ENCODE results near the gene FOXO1.
A peak's percentile ranks its signal among the peaks of the same experiment; 100 is the strongest.
"Not testable (repeated sequence)": the region's sequence is repeated elsewhere in the genome, so short reads cannot be mapped to it uniquely, and the experiment has no call there.

Gene FOXO1

GRCh38 chr13:40666045-40666932, at the start of gene FOXO1:
TSS of gene FOXO1 (minus strand) at chr13:40666641. CDS start at chr13:40666212, 429 bp downstream.
- DNase-seq, result peak; percentile 86

GRCh38 chr13:40714433-40714832, 48.0 kb upstream of the FOXO1 start:
- not testable (repeated sequence) for DNase-seq

- no peak for DNase-seq
Measured at GRCh38 chr13:40706439-40706838, 40.0 kb upstream of the FOXO1 start.

- DNase-seq, result no peak
Measured at GRCh38 chr13:40697711-40698110, 31.3 kb upstream of the FOXO1 start.

GRCh38 chr13:40694426-40694825, 28.0 kb upstream of the FOXO1 start:
- no peak for DNase-seq

- DNase-seq, result no peak
Measured at GRCh38 chr13:40692946-40693345, 26.5 kb upstream of the FOXO1 start.

GRCh38 chr13:40688781-40689180, 22.3 kb upstream of the FOXO1 start:
- no peak for DNase-seq

- DNase-seq, result no peak
Measured at GRCh38 chr13:40682449-40683240, 16.2 kb upstream of the FOXO1 start.

GRCh38 chr13:40681341-40682146, 15.1 kb upstream of the FOXO1 start:
- DNase-seq, result no peak

GRCh38 chr13:40680659-40681323, 14.3 kb upstream of the FOXO1 start:
- DNase-seq, result no peak

GRCh38 chr13:40679480-40679985, 13.1 kb upstream of the FOXO1 start:
- DNase-seq, result no peak

- DNase-seq, result no peak
Measured at GRCh38 chr13:40677064-40677463, 10.6 kb upstream of the FOXO1 start.

GRCh38 chr13:40676007-40676406, 9.6 kb upstream of the FOXO1 start:
- DNase-seq, result no peak

- DNase-seq, result no peak
Measured at GRCh38 chr13:40673414-40673813, 7.0 kb upstream of the FOXO1 start.

- DNase-seq, result no peak
Measured at GRCh38 chr13:40672765-40673397, 6.4 kb upstream of the FOXO1 start.

- no peak for DNase-seq
Measured at GRCh38 chr13:40671956-40672764, 5.7 kb upstream of the FOXO1 start.

GRCh38 chr13:40670307-40670706, 3.9 kb upstream of the FOXO1 start:
- DNase-seq, result no peak

- DNase-seq, result no peak
Measured at GRCh38 chr13:40668335-40668734, 1.9 kb upstream of the FOXO1 start.

GRCh38 chr13:40667622-40667978, 1.2 kb upstream of the FOXO1 start:
- DNase-seq, result no peak

- DNase-seq, result no peak
Measured at GRCh38 chr13:40666933-40667621, 636 bp upstream of the FOXO1 start.

All from activated CD4-positive, alpha-beta T cell treated with anti-CD3 and anti-CD28 coated beads, Interleukin-2, amount 50 U/mL, for 16 hours (primary cell).